ENCODE measurements around the gene RPTN.

DNA sequence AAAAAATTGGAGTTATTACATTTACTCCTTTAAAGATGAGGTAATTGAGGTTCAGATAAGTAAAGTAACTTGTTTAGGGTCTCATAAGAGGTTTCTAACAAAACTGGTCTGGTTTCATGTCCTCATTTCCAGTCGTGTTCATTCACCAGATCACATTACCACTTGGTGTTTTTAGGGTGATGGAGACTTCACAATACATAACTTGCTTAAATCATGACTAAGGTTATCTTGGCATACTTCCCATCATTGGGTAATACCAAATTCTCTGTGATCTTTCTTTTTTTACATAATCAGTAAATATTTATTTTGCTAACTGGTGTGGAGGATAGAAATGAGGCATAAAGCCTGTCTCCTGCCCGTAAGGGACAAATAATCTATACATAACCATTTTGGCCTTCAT is 31.6 kb upstream of the RPTN start:
- TF ChIP-seq, protein P1, sequence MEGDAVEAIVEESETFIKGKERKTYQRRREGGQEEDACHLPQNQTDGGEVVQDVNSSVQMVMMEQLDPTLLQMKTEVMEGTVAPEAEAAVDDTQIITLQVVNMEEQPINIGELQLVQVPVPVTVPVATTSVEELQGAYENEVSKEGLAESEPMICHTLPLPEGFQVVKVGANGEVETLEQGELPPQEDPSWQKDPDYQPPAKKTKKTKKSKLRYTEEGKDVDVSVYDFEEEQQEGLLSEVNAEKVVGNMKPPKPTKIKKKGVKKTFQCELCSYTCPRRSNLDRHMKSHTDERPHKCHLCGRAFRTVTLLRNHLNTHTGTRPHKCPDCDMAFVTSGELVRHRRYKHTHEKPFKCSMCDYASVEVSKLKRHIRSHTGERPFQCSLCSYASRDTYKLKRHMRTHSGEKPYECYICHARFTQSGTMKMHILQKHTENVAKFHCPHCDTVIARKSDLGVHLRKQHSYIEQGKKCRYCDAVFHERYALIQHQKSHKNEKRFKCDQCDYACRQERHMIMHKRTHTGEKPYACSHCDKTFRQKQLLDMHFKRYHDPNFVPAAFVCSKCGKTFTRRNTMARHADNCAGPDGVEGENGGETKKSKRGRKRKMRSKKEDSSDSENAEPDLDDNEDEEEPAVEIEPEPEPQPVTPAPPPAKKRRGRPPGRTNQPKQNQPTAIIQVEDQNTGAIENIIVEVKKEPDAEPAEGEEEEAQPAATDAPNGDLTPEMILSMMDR (conservative IDR thresholded peaks at IDR 0.05; ENCODE audit: low read depth in 2 of 2) = no peak
- TF ChIP-seq EZH2 (IDR thresholded peaks at IDR 0.05; ENCODE audit: low read depth, unreplicated experiment) (no peak), ETS1 (IDR thresholded peaks at IDR 0.05) (no peak), POLR2AphosphoS5 (IDR thresholded peaks at IDR 0.05; ENCODE audit: low read depth) (no peak), CREB1 (CRISPR knock-in tag; IDR thresholded peaks at IDR 0.05; ENCODE audit: low read depth) (no peak), EZH2phosphoT487 (IDR thresholded peaks at IDR 0.05; ENCODE audit: unreplicated experiment) (no peak), STAT1 (IDR thresholded peaks at IDR 0.05; ENCODE audit: unreplicated experiment) (no peak), ZNF114 (CRISPR knock-in tag; IDR thresholded peaks at IDR 0.05) (no peak), JUNB (IDR thresholded peaks at IDR 0.05; ENCODE audit: unreplicated experiment) (no peak), NANOG (IDR thresholded peaks at IDR 0.05; ENCODE audit: borderline replicate concordance) (no peak), ZNF331 (CRISPR knock-in tag; IDR thresholded peaks at IDR 0.05; ENCODE audit: low read depth) (no peak), ZNF462 (CRISPR knock-in tag; IDR thresholded peaks at IDR 0.05) (no peak)
- TF ChIP-seq, protein P2, sequence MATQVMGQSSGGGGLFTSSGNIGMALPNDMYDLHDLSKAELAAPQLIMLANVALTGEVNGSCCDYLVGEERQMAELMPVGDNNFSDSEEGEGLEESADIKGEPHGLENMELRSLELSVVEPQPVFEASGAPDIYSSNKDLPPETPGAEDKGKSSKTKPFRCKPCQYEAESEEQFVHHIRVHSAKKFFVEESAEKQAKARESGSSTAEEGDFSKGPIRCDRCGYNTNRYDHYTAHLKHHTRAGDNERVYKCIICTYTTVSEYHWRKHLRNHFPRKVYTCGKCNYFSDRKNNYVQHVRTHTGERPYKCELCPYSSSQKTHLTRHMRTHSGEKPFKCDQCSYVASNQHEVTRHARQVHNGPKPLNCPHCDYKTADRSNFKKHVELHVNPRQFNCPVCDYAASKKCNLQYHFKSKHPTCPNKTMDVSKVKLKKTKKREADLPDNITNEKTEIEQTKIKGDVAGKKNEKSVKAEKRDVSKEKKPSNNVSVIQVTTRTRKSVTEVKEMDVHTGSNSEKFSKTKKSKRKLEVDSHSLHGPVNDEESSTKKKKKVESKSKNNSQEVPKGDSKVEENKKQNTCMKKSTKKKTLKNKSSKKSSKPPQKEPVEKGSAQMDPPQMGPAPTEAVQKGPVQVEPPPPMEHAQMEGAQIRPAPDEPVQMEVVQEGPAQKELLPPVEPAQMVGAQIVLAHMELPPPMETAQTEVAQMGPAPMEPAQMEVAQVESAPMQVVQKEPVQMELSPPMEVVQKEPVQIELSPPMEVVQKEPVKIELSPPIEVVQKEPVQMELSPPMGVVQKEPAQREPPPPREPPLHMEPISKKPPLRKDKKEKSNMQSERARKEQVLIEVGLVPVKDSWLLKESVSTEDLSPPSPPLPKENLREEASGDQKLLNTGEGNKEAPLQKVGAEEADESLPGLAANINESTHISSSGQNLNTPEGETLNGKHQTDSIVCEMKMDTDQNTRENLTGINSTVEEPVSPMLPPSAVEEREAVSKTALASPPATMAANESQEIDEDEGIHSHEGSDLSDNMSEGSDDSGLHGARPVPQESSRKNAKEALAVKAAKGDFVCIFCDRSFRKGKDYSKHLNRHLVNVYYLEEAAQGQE (IDR thresholded peaks at IDR 0.05; ENCODE audit: unreplicated experiment) = no peak

All from GM23338 (cell line).